Epithelial cell of umbilical artery (primary cell): Measurements from ENCODE around the gene PIGM. TPM values are rescaled to one million over a fixed set of nuclear protein-coding genes. Genes with fewer than 3 reads are reported as not detected.

Experiments
- total RNA-seq: library from RNA; depleted of rRNA; stranded (reverse); fragments of >200 nt; gene quantifications from 2 replicates; pipeline ENCODE4 v1.2.3, GENCODE V29; 2014

Gene PIGM
- total RNA-seq, result 2.9 and 3.8 TPM in 2 replicates

GRCh38 chr1:160031365-160032164, at the start of gene PIGM:
PIGM (minus strand) TSS chr1:160031990; CDS start chr1:160031739, 251 bp downstream.

DNA sequence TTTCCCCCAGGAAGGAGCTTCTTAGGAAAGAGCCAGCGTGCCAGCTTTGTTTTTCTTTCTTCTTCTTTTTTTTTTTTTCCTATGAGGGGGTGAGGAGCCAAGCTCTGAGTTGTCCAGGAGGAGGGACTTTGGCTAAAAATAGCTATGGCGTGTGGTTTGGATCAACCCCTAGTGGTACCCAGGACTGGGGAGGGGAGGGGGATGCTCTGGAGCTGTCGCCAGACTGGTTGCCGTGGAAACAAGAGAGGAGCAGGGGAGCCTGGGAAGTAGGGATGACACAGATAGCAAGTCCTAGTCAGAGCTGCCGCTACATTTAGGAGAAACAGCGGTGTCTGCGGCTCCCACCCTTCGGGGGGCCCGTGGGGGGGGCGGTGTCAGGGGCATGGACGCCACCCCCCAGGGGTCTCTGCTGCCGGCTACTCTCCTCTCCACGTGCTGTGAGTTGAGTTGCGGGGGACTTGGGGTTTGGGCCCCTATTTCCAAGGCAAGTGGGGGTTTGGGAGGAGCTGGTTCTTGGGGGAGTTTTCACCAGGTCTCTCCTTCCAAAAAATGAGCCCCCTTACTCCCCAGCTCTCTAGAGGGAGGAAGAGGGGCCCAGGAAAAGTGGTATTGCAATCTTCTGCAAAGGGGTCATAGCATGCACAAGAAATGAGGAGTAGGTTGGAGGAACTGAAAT, 49.6 kb upstream of the PIGM start, which contains the start of gene KCNJ9:
Gene KCNJ9, plus strand, starts transcription at position 278 of the 676 bp plus-strand sequence. CDS start 2,493 bp downstream, outside the sequence.

DNA sequence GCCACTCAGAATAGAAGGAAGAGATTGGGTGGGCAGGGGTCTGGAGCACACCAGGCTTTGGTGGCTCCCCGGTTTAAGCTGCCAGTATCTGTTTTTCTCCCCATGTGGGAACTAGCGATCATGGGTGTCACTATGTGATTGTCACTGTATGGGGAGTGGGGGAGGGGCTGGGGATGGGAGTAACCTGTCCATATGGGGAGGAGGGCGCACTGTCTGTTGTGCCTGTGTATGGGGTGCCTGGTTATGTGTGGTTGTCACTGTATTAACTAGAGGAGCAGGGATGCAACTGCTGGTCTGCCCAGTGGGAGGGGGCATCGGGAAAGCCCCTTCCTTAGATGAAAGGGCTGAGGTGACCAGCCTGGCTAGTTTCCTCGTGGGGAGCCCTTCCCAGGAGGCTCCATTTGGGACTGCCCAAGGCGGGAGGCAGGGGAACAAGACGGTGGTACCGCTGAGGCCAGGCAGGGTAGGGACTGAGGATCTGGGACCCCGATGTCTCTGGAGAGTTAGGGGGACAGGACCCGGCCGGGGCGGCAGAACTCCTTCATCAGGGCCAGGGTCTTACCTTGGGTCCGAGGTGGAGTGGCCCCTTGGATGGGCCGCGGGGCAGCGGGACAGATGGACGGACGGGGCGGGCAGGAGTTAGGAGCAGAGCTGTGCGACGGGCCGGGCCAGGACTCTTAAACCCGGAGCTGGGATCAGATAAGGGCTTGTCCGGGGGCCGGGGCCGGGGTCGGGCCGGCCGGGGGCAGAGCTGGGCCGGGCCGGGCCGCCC, 37.9 kb upstream of the PIGM start, which contains the start of gene KCNJ10:
Gene KCNJ10, minus strand, starts transcription at position 701 of the 772 bp plus-strand sequence. CDS start 27,628 bp downstream, outside the sequence.

Other genes with a start within 250 kb of the PIGM start
- gene FCRL6, start 229.6 kb downstream of the PIGM start, total RNA-seq, result under 0.01 and 0.30 TPM in 2 replicates
- not detected in 2 replicates for gene SLAMF8, start 205.1 kb downstream of the PIGM start, total RNA-seq
- under 0.01 TPM in 1 of 2 replicates, not detected in the other for gene VSIG8, start 169.3 kb downstream of the PIGM start, total RNA-seq
- gene CFAP45, start 131.8 kb downstream of the PIGM start, total RNA-seq, result 1.5 and 1.9 TPM in 2 replicates
- 507 and 711 TPM in 2 replicates for gene TAGLN2, start 106.5 kb downstream of the PIGM start, total RNA-seq
- gene IGSF9, start 86.4 kb downstream of the PIGM start, total RNA-seq, result not detected in 2 replicates
- gene SLAMF9, start 77.8 kb downstream of the PIGM start, total RNA-seq, result not detected in 2 replicates
- not detected in 2 replicates for gene KCNJ10, start 38.2 kb upstream of the PIGM start, total RNA-seq
- not detected in 2 replicates for gene KCNJ9, start 49.5 kb upstream of the PIGM start, total RNA-seq
- 10.1 and 13.8 TPM in 2 replicates for gene IGSF8, start 66.6 kb upstream of the PIGM start, total RNA-seq
- not detected in 2 replicates for gene ATP1A2, start 83.8 kb upstream of the PIGM start, total RNA-seq
- not detected in 2 replicates for gene ATP1A4, start 119.6 kb upstream of the PIGM start, total RNA-seq
- gene CASQ1, start 158.6 kb upstream of the PIGM start, total RNA-seq, result not detected in 2 replicates
- gene PEA15, start 173.4 kb upstream of the PIGM start, total RNA-seq, result 51.5 and 54.9 TPM in 2 replicates
- 68.2 and 82.1 TPM in 2 replicates for gene DCAF8, start 230.6 kb upstream of the PIGM start, total RNA-seq